DLD1 (cell line): ENCODE results near the gene TANGO6.
"Not testable (repeated sequence)": the region's sequence is repeated elsewhere in the genome, so short reads cannot be mapped to it uniquely, and the experiment has no call there.

ENCODE experiments used
- in situ Hi-C: cut with HindIII; loops from 2 replicates; pipeline ENCODE4 v1.10.0; 2017; ENCODE audit warnings: low sequenced_read_pairs

Gene TANGO6

DNA sequence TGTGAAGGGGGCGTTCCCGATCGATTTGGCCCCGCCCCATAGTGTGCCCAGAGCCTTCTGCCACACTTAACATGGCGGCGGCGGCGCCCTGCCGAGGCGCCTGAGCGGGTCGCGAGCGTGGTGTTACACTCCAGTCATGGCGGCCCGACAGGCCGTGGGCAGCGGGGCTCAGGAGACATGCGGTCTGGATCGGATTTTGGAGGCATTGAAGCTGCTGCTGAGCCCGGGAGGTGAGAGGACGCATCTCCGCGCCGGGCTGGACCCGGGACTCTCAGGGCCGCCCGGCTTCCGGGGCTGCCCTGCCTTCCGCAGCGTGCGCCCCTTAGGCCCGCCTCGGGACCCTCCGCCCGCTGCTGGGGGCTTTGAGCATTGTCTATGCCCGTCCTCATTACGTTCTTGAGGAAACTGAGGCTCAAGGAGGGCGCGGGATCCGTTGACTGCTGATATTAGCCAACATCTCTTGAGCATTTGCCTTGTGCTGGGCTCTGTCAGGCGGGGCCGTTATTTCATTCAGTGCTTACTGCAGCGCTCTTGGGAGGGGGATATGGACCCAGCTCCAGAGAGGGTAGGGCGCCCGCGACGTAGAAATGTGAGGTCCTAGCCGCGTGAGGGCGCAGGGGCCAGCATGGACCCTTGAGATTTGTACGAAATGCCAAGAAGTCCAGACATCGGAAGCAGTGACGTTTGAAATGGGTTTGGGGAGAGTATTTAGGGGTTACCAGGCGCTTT is at the start of gene TANGO6:
TSS of gene TANGO6 (plus strand) at position 50 of the 729 bp plus-strand sequence. CDS start at position 137, 87 bp downstream.
- in situ Hi-C loops, result no loop called here

DNA sequence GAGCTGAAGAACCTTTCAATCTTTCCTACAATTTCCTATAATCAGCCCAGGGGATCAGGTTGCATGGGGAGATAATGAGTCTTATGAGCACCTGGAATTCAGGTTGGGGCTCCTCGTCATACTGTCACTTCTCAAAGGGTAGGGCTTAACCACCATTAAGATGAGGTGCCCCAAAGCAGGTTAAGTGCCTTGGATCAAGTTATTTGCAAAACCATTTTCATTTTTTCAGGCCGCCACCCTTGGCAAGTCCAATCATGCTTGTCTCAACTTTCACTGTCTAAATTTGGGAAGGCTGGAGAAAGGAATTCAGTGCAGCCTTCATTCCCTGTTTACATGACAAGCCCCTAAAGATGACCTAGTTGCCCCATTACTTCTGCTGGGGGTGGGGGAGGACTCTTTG is 44.9 kb upstream of the TANGO6 start:
- in situ Hi-C loops, result no loop called here

DNA sequence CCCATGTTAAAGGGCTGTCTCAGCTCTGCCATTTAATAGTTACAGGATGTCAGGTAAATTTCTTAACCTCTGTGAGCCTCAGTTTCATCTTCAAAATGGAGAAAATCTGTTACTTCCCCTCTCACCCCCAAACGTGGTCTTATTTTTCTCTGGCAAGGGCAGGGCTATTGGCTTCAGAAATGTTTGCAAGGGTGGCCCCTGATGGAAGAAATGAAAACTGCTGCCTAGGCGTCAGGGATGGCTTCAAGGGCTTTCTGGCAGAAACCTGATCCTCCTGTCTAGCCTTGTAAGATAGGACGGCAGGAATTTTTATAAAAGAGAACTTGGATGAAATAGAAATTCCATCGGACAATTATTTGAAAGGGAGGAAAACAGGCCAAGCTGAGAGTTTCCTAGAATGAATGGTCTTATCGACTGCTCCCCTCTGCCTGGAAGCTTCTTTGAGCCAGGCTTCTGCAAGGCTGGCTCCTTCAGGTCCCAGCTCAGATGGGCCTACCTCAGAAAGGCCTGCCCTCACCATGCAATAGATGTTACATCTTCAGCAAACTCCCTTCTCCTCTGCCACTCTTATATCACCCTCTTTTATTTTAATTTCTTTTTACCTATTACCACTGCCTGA is 43.0 kb upstream of the TANGO6 start:
- in situ Hi-C loops, result loop anchor here (25.0 kb wide), 1 partner anchor 112 kb away; no protein-coding TSS in a partner anchor

DNA sequence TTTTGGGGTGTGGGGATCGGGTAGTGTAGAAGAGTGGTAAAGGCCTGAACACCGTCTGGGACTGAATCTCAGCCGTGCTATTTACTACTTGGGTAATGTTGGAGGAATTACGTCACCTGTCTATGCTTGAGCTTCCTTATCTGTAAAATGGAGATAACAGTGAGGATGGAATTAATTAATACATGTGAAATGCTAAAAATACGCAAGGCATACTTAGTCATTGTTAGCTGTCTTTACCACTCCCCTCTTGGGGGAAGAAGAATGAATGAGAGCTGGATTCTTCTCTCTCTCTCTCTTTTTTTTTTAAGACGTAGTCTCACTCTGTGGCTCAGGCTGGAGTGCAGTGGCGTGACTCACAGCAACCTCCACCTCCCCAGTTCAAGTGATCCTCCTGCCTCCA is 41.1 kb upstream of the TANGO6 start:
- in situ Hi-C loops, result loop anchor here (25.0 kb wide), 1 partner anchor 110 kb away; no protein-coding TSS in a partner anchor

DNA sequence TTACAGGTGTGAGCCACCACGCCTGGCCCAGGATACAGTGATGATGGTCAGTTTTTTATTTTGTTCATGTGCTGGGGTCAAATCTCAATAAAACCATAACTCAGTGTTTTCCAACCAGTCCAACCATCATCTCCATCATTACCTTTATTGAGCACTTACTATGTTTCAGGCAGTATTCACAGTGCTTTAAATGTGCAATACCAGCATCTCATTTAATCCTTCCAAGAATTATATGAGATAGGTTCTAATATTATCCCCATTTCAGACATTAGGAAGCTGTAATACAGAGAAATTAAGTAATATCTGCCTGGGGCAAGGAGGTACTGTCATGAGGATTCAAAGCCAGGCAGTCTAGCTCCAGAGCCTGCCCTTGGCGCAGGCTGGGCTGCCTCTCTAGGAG is 36.9 kb upstream of the TANGO6 start:
- in situ Hi-C loops, result loop anchor here (25.0 kb wide), 1 partner anchor 106 kb away; no protein-coding TSS in a partner anchor

DNA sequence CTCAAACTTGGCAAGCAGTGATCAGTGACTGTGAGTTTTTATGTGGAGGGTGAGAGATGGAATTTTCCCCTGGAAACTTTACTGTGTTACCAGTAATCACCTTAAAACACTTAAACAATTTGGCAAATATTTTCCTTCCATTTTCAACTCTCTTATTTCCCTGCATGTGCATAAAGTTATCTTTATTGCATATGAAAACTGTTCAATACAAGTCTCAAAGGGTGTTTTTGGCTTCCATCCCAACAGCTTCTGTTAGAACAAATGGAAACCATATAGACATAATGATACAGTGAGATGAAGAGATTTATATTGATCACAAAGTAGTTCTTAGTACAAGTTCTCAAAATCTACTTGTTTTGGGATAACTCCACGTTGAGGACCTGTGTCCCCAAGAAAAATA is 36.4 kb upstream of the TANGO6 start:
- in situ Hi-C loops, result loop anchor here (25.0 kb wide), 1 partner anchor 105 kb away; no protein-coding TSS in a partner anchor

DNA sequence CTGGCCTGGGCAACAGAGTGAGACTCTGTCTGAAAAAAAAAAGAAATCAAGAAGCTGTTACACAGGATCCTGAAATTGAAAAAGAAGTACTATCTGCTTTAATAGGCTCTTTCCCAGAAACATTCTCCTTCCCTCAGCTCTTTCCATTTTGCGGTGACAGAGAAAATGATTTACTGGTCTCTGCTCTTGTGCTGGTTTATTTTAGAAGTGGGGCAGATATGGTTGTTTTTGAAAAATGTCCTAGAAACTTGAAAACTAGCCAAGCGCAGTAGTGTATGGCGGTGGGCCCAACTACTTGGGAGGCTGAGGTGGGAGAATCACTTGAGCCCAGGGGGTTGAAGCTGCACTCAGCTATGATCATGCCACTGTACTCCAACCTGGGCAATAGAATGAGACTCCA is 28.8 kb upstream of the TANGO6 start:
- in situ Hi-C loops, result loop anchor here (25.0 kb wide), 1 partner anchor 98 kb away; no protein-coding TSS in a partner anchor

DNA sequence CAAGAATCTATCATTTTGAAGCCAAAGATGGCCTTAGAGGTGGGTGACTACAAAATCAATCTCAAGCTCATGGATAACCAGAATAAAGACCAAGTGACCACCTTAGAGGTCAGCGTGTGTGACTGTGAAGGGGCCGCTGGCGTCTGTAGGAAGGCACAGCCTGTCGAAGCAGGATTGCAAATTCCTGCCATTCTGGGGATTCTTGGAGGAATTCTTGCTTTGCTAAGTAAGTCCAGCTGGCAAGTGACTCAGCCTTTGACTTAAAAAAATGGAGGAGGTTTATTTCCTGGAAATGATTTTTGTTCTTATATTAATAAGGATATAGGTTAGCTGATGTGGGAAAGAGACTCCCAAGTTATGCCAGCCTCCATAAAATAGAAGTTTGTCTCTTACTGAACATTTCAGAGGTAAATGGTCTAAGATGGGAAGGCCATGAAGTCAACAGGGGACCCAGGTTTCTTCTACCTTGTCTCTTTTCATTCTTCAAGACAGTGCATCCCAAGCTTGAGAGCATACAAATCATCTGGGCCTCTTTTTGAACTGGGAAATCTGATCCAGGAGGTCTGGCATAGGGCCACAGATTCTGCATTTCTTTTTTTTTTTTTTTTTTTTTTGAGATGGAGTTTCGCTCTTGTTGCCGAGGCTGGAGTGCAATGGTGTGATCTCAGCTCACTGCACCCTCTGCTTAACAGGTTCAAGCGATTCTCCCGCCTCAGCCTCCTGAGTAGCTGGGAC is 19.8 kb upstream of the TANGO6 start:
- in situ Hi-C loops, result loop anchor here (25.0 kb wide), 1 partner anchor 89 kb away; no protein-coding TSS in a partner anchor

DNA sequence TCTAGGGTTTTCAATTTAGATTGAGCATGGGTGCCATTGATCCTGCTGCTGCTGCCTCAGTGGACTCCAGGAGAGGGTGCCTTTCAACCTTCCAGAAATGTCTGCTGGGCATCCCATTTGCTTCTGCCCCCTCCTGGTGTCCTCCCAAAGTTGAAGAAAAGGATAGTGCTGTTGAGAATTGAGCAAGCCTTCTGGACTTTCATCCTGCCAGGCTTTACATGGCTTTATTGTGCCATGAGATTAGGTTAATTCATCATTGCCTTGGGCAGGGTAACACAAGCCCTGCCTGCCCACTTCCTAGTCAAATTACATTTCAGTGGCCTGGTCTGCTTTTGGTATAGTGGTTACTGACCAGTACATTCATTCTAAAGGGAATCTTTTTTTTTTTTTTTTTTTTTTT is 17.9 kb upstream of the TANGO6 start:
- in situ Hi-C loops, result no loop called here

DNA sequence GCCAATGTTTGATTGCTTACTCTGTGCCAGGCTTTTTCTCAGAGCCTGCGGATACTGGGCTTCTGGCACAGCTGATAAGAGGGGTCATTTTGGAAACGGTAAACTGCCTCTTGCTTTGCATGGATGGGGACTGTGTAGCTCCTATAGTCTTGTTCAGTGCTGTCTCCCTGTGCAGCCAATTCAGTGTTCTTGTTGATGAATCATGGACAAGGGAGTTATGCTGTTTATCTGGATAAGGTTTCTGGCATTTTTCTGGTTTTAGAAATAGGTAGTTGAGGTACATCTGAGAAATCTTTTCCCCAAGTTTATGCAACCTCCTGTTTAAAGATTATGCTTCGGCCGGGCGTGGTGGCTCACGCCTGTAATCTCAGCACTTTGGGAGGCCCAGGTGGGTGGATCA is 16.7 kb upstream of the TANGO6 start:
- in situ Hi-C loops, result no loop called here

DNA sequence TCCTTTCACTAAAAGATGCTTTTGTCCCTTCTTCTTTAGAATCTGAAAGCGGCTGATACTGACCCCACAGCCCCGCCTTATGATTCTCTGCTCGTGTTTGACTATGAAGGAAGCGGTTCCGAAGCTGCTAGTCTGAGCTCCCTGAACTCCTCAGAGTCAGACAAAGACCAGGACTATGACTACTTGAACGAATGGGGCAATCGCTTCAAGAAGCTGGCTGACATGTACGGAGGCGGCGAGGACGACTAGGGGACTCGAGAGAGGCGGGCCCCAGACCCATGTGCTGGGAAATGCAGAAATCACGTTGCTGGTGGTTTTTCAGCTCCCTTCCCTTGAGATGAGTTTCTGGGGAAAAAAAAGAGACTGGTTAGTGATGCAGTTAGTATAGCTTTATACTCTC is 10.1 kb upstream of the TANGO6 start:
- in situ Hi-C loops, result no loop called here

DNA sequence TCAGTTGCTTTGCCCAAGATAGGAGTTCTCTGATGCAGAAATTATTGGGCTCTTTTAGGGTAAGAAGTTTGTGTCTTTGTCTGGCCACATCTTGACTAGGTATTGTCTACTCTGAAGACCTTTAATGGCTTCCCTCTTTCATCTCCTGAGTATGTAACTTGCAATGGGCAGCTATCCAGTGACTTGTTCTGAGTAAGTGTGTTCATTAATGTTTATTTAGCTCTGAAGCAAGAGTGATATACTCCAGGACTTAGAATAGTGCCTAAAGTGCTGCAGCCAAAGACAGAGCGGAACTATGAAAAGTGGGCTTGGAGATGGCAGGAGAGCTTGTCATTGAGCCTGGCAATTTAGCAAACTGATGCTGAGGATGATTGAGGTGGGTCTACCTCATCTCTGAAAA is 8.8 kb upstream of the TANGO6 start:
- in situ Hi-C loops, result no loop called here

DNA sequence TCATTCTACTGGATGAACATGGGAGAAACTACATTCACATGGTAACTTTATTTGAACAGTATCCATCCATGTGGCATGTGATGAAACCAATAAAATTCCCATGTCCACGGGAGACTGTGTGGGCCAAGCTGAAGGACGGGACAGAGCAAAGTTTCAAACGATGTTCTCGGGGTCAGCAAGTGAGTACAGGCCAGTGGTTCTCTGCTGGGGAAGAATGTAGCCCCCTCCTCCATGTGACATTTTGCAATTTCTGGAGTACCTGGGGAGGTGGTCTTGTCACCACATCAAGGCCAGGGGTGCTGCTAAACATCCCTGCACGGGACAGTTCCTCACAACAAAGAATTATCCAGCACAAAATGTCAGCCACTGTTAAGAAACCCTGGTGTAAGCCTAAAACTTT is 7.4 kb upstream of the TANGO6 start:
- in situ Hi-C loops, result no loop called here

DNA sequence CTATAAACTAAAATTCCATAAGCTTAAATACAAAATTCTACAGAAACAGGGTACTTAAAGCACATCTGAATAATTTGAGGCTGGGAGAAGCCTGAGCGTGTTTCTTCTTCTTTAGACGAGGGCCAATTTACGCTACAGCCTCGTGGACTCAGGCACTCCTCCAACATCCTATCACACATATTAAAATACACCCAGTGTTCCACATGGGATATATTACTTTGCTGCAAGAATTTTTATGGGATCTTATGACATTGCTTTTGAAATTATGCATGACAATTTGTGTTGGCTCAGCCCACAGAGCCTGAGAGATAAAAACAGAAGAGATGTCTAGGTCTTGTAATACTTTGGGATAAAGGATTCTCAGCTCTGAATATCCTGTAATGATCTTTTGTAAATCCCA is 3.5 kb upstream of the TANGO6 start:
- in situ Hi-C loops, result no loop called here

DNA sequence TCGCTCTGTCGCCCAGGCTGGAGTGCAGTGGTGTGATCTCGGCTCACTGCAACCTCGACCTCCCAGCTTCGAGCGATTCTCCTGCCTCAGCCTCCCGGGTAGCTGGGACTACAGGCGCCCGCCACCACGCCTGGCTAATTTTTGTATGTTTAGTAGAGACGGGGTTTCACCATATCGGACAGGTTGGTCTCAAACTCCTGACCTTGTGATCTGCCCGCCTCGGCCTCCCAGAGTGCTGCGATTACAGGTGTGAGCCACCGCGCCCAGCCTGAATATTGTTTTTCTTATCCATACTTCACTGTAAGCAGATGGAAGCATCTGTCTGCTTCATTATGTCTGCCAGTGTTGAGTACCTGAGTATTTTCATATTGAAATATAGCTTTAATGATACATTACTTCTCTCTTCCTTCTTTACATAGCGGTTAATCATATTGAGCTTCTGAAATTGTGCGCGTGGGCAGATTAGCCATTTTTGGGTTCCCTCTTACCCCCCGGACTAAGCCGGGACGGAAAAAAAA is 308 bp upstream of the TANGO6 start:
- in situ Hi-C loops, result not testable (repeated sequence)

DNA sequence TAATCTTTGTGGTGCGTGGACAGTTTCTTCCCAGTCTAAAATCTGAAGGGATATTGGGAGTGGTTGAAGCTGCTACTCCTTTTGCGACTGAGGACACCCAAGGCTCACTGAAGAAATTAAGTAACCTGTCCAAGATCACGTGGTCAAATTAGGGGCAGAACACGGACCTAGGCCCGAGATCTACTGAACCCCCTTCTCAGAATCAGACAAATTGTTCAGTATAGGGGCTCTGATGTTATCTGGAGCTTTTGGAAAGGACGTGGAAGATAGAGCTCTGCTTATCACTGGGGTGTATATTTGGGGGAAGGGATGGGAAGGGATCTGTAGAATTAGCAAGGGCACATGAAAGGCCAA is 857 bp downstream of the TANGO6 start:
- in situ Hi-C loops, result no loop called here

DNA sequence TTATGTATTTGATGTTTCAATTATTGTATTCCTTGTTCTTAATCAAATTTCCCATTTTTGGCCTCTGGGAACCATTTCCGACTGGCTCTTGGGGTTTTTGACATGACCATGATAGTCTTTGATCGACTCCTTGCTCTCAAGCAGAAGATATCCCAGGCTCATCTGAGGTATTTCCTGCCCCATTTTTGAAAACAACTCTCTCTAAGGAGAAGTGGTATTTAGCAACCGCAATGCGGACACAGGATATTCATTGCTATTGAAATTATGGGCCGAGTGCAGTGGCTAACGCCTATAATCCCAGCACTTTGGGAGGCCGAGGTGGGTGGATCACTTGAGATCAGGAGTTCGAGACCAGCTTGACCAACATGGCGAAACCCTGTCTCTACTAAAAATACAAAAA is 5.5 kb downstream of the TANGO6 start:
- in situ Hi-C loops, result no loop called here

DNA sequence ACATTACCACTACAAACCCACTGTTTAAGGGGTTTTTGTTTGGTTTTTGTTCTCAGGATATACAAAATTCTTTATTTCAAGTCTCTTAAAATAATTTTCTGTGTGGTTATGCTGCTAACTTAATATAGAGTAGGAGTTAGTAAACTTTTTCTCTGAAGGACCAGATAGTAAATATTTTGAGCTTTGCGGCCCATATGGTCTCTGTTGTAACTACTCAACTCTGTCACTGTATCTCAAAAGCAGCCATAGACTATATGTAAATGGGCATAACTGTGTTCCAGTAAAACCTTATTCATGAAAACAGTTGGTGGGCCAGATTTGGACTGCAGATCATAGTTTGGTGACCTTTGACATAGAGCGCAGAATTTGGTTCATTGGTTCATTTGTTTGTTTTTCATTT is 7.2 kb downstream of the TANGO6 start:
- in situ Hi-C loops, result no loop called here

DNA sequence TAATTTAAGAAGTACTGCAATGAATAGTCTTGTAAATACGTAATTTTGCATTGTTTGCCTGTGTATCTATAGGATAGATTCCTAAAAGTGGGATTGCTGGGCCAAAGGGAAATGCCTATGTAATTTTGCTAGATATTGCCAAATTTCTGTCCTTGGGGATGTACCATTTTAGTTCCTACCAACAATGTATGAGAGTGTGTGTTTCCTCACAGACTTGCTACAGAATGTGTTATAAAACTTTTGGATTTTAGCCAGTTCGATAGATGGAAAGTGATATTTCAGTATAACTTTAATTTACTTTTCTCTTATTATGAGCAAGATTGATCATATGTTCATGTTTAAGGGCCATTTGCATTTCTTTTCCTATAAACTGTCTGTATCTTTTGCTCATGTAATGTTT is 8.3 kb downstream of the TANGO6 start:
- in situ Hi-C loops, result no loop called here

DNA sequence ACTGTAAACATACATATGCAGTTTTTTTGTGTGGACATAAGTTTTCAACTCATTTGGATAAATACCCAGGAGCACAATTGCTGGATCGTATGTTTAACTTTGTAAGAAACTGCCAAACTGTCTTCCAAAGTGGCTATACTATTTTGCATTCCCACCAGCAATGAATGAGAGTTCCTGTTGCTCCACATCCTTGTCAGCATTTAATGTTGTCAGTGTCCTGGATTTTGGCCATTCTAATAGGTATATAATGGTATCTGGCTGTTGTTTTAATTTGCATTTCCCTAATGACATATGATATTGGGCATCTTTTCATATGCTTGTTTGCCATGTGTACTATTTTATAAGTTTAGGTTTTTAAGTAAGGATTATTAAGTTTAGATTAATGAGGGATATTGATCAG is 14.1 kb downstream of the TANGO6 start:
- in situ Hi-C loops, result no loop called here

DNA sequence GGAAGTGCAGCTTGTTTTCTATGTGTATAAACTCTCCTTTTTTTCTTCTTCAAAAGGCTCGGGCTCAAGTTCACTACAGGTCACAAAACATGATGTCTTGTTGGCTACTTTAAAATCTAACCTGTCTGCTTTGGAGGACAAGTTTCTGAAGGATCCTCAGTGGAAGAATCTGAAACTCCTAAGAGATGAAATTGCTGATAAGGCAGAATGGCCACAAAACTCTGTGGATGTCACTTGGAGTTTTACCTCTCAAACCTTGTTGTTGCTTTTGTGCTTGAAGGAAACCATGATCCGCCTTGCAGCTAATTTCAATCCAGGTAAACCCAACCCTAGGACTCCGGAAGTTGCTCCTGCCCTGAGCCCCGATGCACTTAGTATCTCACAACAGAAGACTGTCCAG is 16.5 kb downstream of the TANGO6 start:
- in situ Hi-C loops, result no loop called here
